Urothelium cell line (cell line): Measurements from ENCODE around the gene DESI2.
"Not testable (repeated sequence)": the region's sequence is repeated elsewhere in the genome, so short reads cannot be mapped to it uniquely, and the experiment has no call there.

Experiments
- DNase-seq: peaks from one replicate; pipeline ENCODE4 v3.0.0; 2011; ENCODE audit warnings: low spot score, mixed read lengths
- FAIRE-seq: peaks from 2 replicates; lab custom pipeline; 2011; peaks lifted over from hg19 to GRCh38; lab: Jason Lieb, UNC

Gene DESI2

GRCh38 chr1:244654108-244655038, 1.4 kb downstream of the DESI2 start:
- DNase-seq = no peak
- FAIRE-seq = no peak

GRCh38 chr1:244655186-244655585, 2.3 kb downstream of the DESI2 start:
- FAIRE-seq = no peak
- no peak for DNase-seq

- no peak for DNase-seq
- no peak for FAIRE-seq
Measured at GRCh38 chr1:244657421-244657820, 4.5 kb downstream of the DESI2 start.

DNA sequence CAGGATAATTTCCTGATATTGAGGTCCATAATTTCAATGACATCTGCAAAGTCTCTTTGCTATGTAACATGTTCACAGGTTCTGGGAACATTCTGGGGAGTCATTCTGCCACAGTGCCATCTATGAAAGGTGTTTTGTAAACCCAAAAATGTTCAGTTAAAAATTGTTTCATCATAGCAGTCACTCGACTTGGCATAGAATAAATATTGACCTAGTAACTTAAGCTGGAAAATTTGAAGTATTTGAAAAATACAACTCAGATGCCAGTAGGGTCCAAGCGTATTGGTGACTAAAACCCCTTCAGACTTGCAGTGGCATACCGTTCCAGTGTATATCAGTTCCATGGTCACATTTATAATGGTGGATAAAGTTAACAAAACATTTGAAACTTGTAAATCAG, 6.8 kb downstream of the DESI2 start:
- DNase-seq (no peak), FAIRE-seq (no peak)

- FAIRE-seq (no peak), DNase-seq (no peak)
Measured at GRCh38 chr1:244660595-244660994, 7.7 kb downstream of the DESI2 start.

DNA sequence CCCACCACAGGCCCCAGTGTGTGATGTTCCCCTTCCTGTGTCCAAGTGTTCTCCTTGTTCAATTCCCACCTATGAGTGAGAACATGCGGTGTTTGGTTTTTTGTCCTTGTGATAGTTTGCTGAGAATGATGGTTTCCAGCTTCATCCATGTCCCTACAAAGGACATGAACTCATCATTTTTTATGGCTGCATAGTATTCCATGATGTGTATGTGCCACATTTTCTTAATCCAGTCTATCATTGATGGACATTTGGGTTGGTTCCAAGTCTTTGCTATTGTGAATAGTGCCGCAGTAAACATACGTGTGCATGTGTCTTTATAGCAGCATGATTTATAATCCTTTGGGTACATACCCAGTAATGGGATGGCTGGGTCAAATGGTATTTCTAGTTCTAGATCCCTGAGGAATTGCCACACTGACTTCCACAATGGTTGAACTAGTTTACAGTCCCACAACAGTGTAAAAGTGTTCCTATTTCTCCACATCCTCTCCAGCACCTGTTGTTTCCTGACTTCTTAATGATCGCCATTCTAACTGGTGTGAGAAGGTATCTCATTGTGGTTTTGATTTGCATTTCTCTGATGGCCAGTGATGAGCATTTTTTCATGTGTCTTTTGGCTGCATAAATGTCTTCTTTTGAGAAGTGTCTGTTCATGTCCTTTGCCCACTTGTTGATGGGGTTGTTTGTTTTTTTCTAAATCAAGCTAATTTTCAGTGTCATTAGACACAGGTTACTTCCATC, 8.8 kb downstream of the DESI2 start:
- not testable (repeated sequence) for DNase-seq, FAIRE-seq

GRCh38 chr1:244662599-244662998, 9.7 kb downstream of the DESI2 start:
- no peak for FAIRE-seq
- no peak for DNase-seq

DNA sequence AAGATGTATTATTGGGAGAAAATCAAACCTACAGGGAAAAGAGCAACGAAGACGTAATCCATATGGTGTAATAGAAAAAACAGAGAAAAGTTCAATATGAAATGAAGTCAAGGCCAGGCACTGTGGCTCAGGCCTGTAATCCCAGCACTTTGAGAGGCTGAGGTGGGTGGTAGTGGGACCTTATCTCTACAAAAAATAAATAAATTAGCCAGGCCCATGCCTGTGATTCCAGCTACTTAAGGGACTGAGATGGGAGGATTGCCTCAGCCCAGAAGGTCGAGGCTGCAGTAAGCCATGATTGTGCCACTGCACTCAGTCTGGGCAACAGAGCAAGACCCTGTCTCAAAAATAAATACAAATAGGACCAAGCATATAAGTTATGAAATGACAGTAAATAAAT, 11.4 kb downstream of the DESI2 start:
- DNase-seq = no peak
- no peak for FAIRE-seq

- DNase-seq = no peak
- FAIRE-seq = no peak
Measured at GRCh38 chr1:244665771-244666217, 12.9 kb downstream of the DESI2 start.

- DNase-seq, FAIRE-seq: not testable (repeated sequence)
Measured at GRCh38 chr1:244666672-244667418, 13.9 kb downstream of the DESI2 start.

DNA sequence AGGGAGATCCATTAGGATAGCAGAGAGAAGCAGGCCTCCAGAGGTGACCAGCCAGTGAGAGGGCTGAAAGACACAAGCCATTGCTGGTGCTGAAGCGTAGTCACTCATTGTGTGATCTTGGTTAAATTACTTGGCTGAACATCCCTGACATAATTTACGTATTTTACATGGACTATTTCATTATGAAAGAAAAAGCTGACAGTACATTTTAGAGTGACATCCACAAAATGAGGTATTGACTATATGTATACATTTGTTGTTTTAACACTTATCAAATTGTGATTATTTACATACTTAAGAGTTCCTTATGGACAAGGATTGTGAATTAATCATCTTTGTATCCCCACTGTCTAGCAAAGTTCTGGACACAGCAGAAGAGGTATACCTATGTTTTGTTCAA, 14.9 kb downstream of the DESI2 start:
- no peak for DNase-seq
- FAIRE-seq = no peak

- FAIRE-seq = no peak
Measured at GRCh38 chr1:244672946-244673682, 20.2 kb downstream of the DESI2 start.

GRCh38 chr1:244674446-244674845, 21.5 kb downstream of the DESI2 start:
- DNase-seq = no peak
- FAIRE-seq = no peak

More at GRCh38 chr1:244672946-244673682, 20.2 kb downstream of the DESI2 start:
- DNase-seq = no peak

- DNase-seq = no peak
Measured at GRCh38 chr1:244675167-244675566, 22.2 kb downstream of the DESI2 start.

GRCh38 chr1:244678697-244679096, 25.8 kb downstream of the DESI2 start:
- no peak for FAIRE-seq
- DNase-seq = no peak

More at GRCh38 chr1:244675167-244675566, 22.2 kb downstream of the DESI2 start:
- no peak for FAIRE-seq

DNA sequence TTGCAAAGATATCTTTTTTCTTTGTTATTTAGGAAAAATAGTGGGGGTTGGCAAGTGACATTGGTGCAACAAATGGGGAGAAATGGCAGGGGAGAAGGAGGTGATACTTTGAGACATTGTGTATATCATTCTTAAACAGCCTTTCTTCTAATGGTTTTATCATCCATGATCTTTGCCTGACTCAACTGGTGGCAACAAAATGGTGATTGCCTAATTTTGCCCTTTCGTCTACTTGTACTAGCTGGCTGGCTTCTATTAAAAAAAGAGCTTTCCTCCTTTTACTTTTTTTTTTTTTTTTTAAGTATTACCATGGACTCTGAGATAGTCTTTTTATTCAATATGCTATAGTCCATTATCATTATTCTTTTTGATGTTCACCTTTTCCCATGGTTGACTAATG, 27.7 kb downstream of the DESI2 start:
- no peak for FAIRE-seq

DNA sequence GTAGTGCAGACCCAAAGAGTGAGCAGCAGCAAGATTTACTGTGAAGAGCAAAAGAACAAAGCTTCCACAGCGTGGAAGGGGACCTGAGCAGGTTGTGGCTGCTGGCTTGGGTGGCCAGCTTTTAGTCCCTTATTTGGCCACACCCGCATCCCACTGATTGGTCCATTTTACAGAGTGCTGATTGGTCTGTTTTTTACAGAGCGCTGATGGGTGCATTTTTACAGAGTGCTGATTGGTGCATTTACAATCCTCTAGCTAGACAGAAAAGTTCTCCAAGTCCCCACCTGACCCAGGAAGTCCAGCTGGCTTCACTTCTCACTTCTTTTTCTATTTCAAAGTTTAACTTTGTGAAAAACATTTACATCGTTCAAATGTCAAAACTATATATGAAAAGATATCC, 29.2 kb downstream of the DESI2 start:
- not testable (repeated sequence) for FAIRE-seq, DNase-seq

More for the DNA sequence above, 27.7 kb downstream of the DESI2 start:
- DNase-seq = no peak

DNA sequence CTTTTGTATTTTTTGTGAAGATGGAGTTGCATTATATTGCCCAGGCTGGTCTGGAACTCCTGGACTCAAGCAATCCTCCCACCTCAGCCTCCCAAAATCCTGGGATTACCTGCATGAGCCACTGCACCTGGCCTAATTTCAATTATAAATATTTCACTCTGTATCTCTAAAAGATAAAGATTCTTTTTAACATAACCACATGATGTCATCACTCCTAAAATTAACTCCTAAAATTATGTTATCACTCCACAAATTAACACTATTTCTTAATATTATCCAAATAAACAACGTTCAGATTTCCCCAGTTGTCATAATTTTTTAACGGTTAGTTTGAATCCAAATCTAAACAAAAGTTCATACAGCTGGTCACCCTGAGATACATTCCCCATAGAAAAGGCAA, 43.0 kb downstream of the DESI2 start:
- FAIRE-seq = no peak
- DNase-seq = no peak

GRCh38 chr1:244699741-244700140, 46.8 kb downstream of the DESI2 start:
- DNase-seq = no peak
- FAIRE-seq = no peak

- DNase-seq (no peak), FAIRE-seq (no peak)
Measured at GRCh38 chr1:244700808-244701207, 47.9 kb downstream of the DESI2 start.
